ENCODE results near the gene TIMM21. TPM values are rescaled to one million over a fixed set of nuclear protein-coding genes. Genes with fewer than 3 reads are reported as not detected.
A peak's percentile ranks its signal among the peaks of the same experiment; 100 is the strongest.

TIMM21 gene
- total RNA-seq, 2 experiments from 2014 or later: 25.2 to 30.8 TPM

DNA sequence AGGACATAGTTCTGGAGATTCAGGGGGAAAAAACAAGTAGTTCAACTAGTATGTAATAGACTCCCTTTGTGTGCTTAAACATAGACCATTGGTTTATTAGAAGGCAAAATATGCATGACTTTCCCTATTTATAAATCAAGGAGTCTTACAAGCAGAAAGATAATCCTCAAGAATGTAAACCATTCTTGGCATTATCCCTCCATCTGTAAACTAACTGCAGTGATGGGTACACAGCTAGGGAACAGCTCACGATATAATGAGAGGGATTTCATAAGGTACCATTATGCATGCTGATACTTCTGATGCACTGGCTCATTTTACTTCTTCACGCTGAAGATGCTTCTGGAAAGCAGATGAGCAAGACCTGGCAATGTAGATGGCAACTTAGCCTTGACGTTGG lies 1.6 kb upstream of the TIMM21 start:
- TF ChIP-seq, protein P1, sequence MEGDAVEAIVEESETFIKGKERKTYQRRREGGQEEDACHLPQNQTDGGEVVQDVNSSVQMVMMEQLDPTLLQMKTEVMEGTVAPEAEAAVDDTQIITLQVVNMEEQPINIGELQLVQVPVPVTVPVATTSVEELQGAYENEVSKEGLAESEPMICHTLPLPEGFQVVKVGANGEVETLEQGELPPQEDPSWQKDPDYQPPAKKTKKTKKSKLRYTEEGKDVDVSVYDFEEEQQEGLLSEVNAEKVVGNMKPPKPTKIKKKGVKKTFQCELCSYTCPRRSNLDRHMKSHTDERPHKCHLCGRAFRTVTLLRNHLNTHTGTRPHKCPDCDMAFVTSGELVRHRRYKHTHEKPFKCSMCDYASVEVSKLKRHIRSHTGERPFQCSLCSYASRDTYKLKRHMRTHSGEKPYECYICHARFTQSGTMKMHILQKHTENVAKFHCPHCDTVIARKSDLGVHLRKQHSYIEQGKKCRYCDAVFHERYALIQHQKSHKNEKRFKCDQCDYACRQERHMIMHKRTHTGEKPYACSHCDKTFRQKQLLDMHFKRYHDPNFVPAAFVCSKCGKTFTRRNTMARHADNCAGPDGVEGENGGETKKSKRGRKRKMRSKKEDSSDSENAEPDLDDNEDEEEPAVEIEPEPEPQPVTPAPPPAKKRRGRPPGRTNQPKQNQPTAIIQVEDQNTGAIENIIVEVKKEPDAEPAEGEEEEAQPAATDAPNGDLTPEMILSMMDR (conservative IDR thresholded peaks at IDR 0.05; ENCODE audit: low read length): no peak
- TF ChIP-seq EZH2phosphoT487 (IDR thresholded peaks at IDR 0.05; ENCODE audit: borderline replicate concordance, low read depth, low read length): no peak
- H3K9me2 ChIP-seq (ENCODE audit: insufficient read depth, low read length): no peaks in the 10 kb centered on the region
- CTCF ChIA-PET (ENCODE audit: unreplicated experiment): no interaction called here
- BruUV-seq (replicated peaks): no TSS peak
- DNase-seq (ENCODE audit: low spot score): no peak
- peaks cover 17% of the 10 kb centered on the region for H3K36me3 ChIP-seq (ENCODE audit: insufficient read depth, low read length)
- H3K27ac ChIP-seq (ENCODE audit: low read depth, low read length, poor library complexity, severe bottlenecking): no peak overlapping the region
- H3K9me3 ChIP-seq (ENCODE audit: low read length): no peaks in the 10 kb centered on the region
- peak overlapping the region; percentile 80 for H3K4me3 ChIP-seq (ENCODE audit: low read depth, low read length, poor library complexity, severe bottlenecking)
- H2AFZ ChIP-seq (ENCODE audit: low read length): peak overlapping the region; percentile 86; the same call in 1 of the 2 replicates
- H4K20me1 ChIP-seq (ENCODE audit: insufficient read depth, low read length): no peaks in the 10 kb centered on the region
- POLR2A ChIA-PET: no interaction called here
- peaks cover 25% of the 10 kb centered on the region for H3K4me1 ChIP-seq (ENCODE audit: insufficient read depth, low read length, poor library complexity, severe bottlenecking)
- intact Hi-C loops (cut with micrococcal nuclease; ENCODE audit: unreplicated experiment): no loop called here
- peaks cover 33% of the 10 kb centered on the region for H3K79me2 ChIP-seq (ENCODE audit: insufficient read depth, low read depth, low read length)
- peak overlapping the region; percentile 100 for H3K4me2 ChIP-seq (ENCODE audit: low read length)

DNA sequence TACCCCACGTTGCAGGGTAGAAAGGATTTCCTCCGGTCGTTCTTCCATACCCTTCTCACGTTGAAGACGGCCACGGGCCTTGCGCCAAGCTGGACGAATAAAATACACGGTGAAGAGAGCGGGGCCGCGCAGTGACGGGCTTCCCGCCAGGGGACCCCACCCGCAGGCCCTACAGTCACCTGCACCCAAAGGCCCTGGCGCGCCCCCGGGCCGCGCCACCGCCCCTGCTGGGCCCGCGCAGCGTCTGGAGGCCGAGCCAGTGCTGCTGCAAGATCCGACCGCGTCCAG lies 888 bp upstream of the TIMM21 start:
- Histone ChIP-seq H3K27ac (ENCODE audit: low read depth, low read length, poor library complexity, severe bottlenecking) (peak overlapping the region; percentile 94), H3K4me1 (ENCODE audit: insufficient read depth, low read length, poor library complexity, severe bottlenecking) (peaks cover 25% of the 10 kb centered on the region), H2AFZ (ENCODE audit: low read length) (peak overlapping the region; percentile 86), H3K4me3 (ENCODE audit: low read depth, low read length, poor library complexity, severe bottlenecking) (peak overlapping the region; percentile 80), H3K9me2 (ENCODE audit: insufficient read depth, low read length) (no peaks in the 10 kb centered on the region), H4K20me1 (ENCODE audit: insufficient read depth, low read length) (no peaks in the 10 kb centered on the region), H3K36me3 (ENCODE audit: insufficient read depth, low read length) (peaks cover 17% of the 10 kb centered on the region), H3K9me3 (ENCODE audit: low read length) (no peaks in the 10 kb centered on the region), H3K4me2 (ENCODE audit: low read length) (peak overlapping the region; percentile 100), H3K79me2 (ENCODE audit: insufficient read depth, low read depth, low read length) (peaks cover 40% of the 10 kb centered on the region)
- CTCF ChIA-PET (ENCODE audit: unreplicated experiment): no interaction called here
- intact Hi-C loops (cut with micrococcal nuclease; ENCODE audit: unreplicated experiment): no loop called here
- no peak for TF ChIP-seq EZH2phosphoT487 (IDR thresholded peaks at IDR 0.05; ENCODE audit: borderline replicate concordance, low read depth, low read length)
- TF ChIP-seq, protein P1 (conservative IDR thresholded peaks at IDR 0.05; ENCODE audit: low read length): no peak
- no peak for DNase-seq (ENCODE audit: low spot score)
- BruUV-seq (replicated peaks): no TSS peak
- POLR2A ChIA-PET: no interaction called here

DNA sequence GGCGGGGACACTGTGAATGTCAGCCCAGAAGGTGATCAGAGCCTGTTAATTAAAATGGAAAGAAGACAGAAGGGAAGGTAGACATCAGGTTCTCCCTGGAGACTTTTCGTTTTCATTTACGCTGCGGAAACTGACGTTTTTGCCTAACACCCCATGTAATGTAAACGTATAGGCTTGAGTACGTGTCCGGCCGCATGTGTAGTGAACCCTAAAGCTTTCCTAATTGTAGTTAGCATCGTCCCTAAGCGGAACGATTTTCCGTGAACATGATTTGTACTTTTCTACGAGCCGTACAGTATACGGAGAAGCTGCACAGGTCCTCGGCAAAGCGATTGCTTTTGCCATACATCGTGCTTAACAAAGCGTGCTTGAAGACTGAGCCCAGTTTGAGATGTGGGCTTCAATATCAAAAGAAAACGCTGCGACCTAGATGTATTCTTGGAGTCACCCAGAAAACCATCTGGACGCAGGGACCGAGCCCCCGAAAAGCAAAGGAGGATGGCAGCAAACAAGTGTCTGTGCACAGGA lies 284 bp downstream of the TIMM21 start:
- TF ChIP-seq, protein P1 (conservative IDR thresholded peaks at IDR 0.05; ENCODE audit: low read length): no peak
- TF ChIP-seq EZH2phosphoT487 (IDR thresholded peaks at IDR 0.05; ENCODE audit: borderline replicate concordance, low read depth, low read length): no peak
- intact Hi-C loops (cut with micrococcal nuclease; ENCODE audit: unreplicated experiment): loop anchor here (2.0 kb wide), 1 partner anchor 84 kb away; no protein-coding TSS in a partner anchor
- CTCF ChIA-PET (ENCODE audit: unreplicated experiment): no interaction called here
- Histone ChIP-seq H3K79me2 (ENCODE audit: insufficient read depth, low read depth, low read length) (peaks cover 51% of the 10 kb centered on the region), H3K4me1 (ENCODE audit: insufficient read depth, low read length, poor library complexity, severe bottlenecking) (peaks cover 25% of the 10 kb centered on the region), H3K4me3 (ENCODE audit: low read depth, low read length, poor library complexity, severe bottlenecking) (peak overlapping the region; percentile 80), H3K9me3 (ENCODE audit: low read length) (no peaks in the 10 kb centered on the region), H3K4me2 (ENCODE audit: low read length) (peak overlapping the region; percentile 95), H3K27ac (ENCODE audit: low read depth, low read length, poor library complexity, severe bottlenecking) (peak overlapping the region; percentile 94), H3K36me3 (ENCODE audit: insufficient read depth, low read length) (peaks cover 23% of the 10 kb centered on the region), H2AFZ (ENCODE audit: low read length) (peak overlapping the region; percentile 55; the same call in 1 of the 2 replicates), H3K9me2 (ENCODE audit: insufficient read depth, low read length) (no peaks in the 10 kb centered on the region), H4K20me1 (ENCODE audit: insufficient read depth, low read length) (peaks cover 5% of the 10 kb centered on the region; the same call in 1 of the 2 replicates)
- TSS peak; percentile 89 for BruUV-seq (replicated peaks)
- DNase-seq (ENCODE audit: low spot score): no peak
- POLR2A ChIA-PET: no interaction called here
